ENCODE data around the gene ADGRG2.
A peak's percentile ranks its signal among the peaks of the same experiment; 100 is the strongest.
"Not testable (repeated sequence)": the region's sequence is repeated elsewhere in the genome, so short reads cannot be mapped to it uniquely, and the experiment has no call there.

ADGRG2 gene

DNA sequence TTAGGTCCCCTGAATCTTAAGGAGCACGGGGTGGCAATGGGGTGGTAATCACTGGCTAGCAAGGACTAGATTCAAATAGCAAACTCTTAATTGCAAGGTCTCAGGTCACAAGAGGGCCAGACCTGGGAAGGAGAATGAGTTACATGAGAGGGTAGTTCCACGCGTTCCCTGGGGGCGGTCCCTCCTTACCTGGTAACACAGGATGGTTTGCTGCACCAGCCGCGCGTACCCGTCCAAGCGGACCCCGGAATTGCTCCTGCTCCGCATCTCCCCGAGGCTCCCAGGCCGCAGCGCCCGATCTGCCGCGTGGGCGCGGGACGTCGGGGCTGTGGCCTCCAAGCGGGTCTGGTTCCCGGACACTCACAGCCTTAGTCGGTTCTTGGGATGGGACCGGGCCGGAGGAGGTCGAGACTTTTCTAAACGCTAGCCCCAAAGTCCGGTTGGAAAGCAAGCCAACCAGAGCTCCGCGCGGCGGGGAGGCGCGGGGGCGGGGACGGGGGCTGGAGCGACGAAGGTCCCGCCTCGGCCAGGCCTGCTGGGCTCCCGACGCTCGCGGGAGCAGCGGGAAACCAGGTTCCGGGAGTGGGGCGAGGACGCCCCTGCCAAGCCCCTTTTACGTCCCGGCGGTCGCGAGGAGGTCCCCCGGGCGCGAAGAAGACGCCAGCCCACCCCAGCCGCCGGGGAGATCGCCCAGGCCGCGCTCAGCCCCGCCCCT lies 138.4 kb downstream of the ADGRG2 start, which contains the start of gene PHKA2:
PHKA2 (minus strand) TSS at position 449 of the 715 bp plus-strand sequence; CDS start at position 267, 182 bp downstream.
- H3K9ac ChIP-seq (ENCODE audit: low read length in 2 of 2) = peak within 1 kb of the TSS; percentile 72 to 75
- peak within 1 kb of the TSS; percentile 58 for H3K27ac ChIP-seq (ENCODE audit: low read length)
- peaks cover 0 to 3% of the 10 kb centered on the region in 2 donors for H3K27me3 ChIP-seq (ENCODE audit: control insufficient read depth in 1 of 2, insufficient read depth in 2 of 2, low read length in 2 of 2)

DNA sequence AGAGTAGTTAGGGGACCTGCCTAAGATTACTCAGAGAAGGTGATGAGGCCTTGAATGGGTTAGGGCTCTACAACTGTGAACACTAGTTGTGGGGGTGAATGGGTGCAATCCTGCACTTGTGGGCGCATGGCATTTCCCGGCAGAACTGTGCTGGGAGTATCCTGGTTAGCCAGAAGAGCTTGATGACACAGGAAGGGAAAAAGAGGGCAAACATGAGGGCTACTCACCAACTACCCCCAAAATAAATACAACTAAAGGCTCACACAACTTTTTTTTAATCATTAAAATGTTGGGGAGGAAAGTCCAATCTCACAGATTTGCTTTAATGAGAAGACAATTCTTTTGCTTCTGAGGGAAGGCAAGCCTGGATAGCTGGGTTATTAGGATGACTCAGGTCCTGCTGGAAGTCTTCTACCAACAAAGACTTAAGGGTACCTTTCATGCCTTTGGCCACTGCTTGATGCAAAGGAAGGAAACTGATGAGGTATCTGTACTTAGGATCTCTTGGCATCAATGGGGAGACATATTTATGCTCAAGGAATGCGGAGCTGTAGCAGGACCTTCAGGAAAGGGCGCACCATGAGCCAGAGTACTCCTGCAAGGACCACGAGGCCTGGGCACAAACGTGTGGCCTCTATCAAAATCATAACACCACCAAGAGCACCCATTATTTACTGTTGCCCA lies 141.0 kb downstream of the ADGRG2 start:
- Histone ChIP-seq H3K27me3 (ENCODE audit: control insufficient read depth in 1 of 2, insufficient read depth in 2 of 2, low read length in 2 of 2) (peaks cover 0 to 2% of the 10 kb centered on the region in 2 donors), H3K9ac (ENCODE audit: low read length in 2 of 2) (no peak overlapping the region), H3K36me3 (ENCODE audit: control insufficient read depth in 2 of 2, insufficient read depth in 2 of 2, low read length in 2 of 2) (no peaks in the 10 kb centered on the region), H3K4me1 (ENCODE audit: control insufficient read depth, insufficient read depth, low read length) (peaks cover 9% of the 10 kb centered on the region), H3K27ac (ENCODE audit: low read length) (no peak overlapping the region), H3K4me3 (ENCODE audit: low read length in 2 of 2) (no peak overlapping the region), H3K9me3 (ENCODE audit: control insufficient read depth in 2 of 2, low read length in 2 of 2) (no peaks in the 10 kb centered on the region)

More for the DNA sequence above, 138.4 kb downstream of the ADGRG2 start, which contains the start of gene PHKA2:
- Histone ChIP-seq H3K9me3 (ENCODE audit: control insufficient read depth in 2 of 2, low read length in 2 of 2) (no peaks in the 10 kb centered on the region), H3K36me3 (ENCODE audit: control insufficient read depth in 2 of 2, insufficient read depth in 2 of 2, low read length in 2 of 2) (no peaks in the 10 kb centered on the region), H3K4me3 (ENCODE audit: low read length in 2 of 2) (peak within 1 kb of the TSS; percentile 72 to 76), H3K4me1 (ENCODE audit: control insufficient read depth, insufficient read depth, low read length) (peaks cover 9% of the 10 kb centered on the region)

DNA sequence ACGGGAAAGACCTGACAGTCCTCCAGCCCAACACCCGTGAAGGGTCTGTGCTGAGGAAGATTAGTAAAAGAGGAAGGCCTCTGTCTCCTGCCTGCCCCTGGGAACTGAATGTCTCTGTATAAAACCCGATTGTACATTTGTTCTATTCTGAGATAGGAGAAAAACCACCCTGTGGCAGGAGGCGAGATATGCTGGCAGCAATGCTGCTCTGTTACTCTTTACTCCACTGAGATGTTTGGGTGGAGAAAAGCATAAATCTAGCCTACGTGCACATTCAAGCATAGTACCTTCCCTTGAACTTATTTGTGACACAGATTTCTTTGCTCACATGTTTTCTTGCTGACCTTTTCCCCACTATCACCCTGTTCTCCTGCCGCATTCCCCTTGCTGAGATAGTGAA lies 142.0 kb downstream of the ADGRG2 start:
- not testable (repeated sequence) for H3K4me3 ChIP-seq (ENCODE audit: low read length in 2 of 2); H3K36me3 ChIP-seq (ENCODE audit: control insufficient read depth in 2 of 2, insufficient read depth in 2 of 2, low read length in 2 of 2); H3K27me3 ChIP-seq (ENCODE audit: control insufficient read depth in 1 of 2, insufficient read depth in 2 of 2, low read length in 2 of 2); H3K9me3 ChIP-seq (ENCODE audit: control insufficient read depth in 2 of 2, low read length in 2 of 2); H3K4me1 ChIP-seq (ENCODE audit: control insufficient read depth, insufficient read depth, low read length); H3K9ac ChIP-seq (ENCODE audit: low read length in 2 of 2); H3K27ac ChIP-seq (ENCODE audit: low read length)

DNA sequence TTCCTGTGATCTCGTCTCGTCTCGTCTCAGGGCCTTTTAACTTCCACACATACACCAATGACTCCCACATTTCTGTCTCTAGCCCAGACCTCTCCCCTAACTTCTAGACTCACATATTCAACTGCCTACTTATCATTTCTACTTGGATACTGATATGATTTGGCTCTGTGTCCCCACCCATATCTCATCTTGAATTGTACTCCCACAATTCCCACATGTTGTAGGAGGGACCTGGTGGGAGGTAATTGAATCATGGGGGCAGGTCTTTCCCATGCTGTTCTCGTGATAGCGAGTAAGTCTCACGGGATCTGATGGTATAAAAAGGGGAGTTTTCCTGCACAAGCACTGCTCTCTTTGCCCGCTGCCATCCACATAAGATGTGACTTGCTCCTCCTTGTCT lies 147.3 kb downstream of the ADGRG2 start:
- H3K36me3 ChIP-seq (ENCODE audit: control insufficient read depth in 2 of 2, insufficient read depth in 2 of 2, low read length in 2 of 2) = no peaks in the 10 kb centered on the region
- H3K27ac ChIP-seq (ENCODE audit: low read length) = no peak overlapping the region
- no peaks in the 10 kb centered on the region for H3K9me3 ChIP-seq (ENCODE audit: control insufficient read depth in 2 of 2, low read length in 2 of 2)
- no peak overlapping the region for H3K4me3 ChIP-seq (ENCODE audit: low read length in 2 of 2)
- H3K9ac ChIP-seq (ENCODE audit: low read length in 2 of 2) = no peak overlapping the region
- H3K27me3 ChIP-seq (ENCODE audit: control insufficient read depth in 1 of 2, insufficient read depth in 2 of 2, low read length in 2 of 2) = no peaks in the 10 kb centered on the region
- no peaks in the 10 kb centered on the region for H3K4me1 ChIP-seq (ENCODE audit: control insufficient read depth, insufficient read depth, low read length)

DNA sequence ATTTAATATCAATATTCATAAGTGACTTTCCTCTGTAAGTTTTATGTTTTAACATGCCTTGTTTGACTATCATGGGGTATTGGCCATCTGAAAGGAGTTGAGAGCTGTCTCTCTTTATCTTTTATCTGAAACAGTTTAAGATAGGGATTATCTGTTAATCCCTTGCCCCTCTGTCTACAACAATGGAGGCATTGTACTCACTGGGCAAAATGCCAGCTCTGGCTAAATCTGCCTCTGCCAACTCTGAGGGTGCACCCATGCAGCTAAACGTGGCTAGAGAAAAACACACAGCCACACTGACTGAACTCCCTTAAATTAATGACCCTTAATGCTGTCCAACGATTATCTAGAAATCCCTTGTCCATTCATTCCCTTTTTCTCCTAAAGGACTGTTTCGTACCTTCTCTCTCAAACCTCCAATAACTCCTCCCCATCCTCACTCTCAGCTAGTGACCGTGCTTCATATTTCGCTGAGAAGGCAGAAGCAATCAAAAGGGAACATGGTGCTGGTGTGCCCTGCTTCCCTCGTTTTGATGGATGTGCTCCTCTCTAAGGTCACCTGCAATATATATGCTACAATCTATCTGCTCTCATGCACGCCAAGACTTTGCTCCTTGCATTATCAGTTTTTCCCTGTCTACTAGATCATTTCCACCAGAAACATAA lies 148.6 kb downstream of the ADGRG2 start:
- Histone ChIP-seq H3K4me1 (ENCODE audit: control insufficient read depth, insufficient read depth, low read length) (no peaks in the 10 kb centered on the region), H3K4me3 (ENCODE audit: low read length in 2 of 2) (no peak overlapping the region), H3K9me3 (ENCODE audit: control insufficient read depth in 2 of 2, low read length in 2 of 2) (no peaks in the 10 kb centered on the region), H3K36me3 (ENCODE audit: control insufficient read depth in 2 of 2, insufficient read depth in 2 of 2, low read length in 2 of 2) (no peaks in the 10 kb centered on the region), H3K27me3 (ENCODE audit: control insufficient read depth in 1 of 2, insufficient read depth in 2 of 2, low read length in 2 of 2) (no peaks in the 10 kb centered on the region), H3K9ac (ENCODE audit: low read length in 2 of 2) (no peak overlapping the region), H3K27ac (ENCODE audit: low read length) (no peak overlapping the region)

DNA sequence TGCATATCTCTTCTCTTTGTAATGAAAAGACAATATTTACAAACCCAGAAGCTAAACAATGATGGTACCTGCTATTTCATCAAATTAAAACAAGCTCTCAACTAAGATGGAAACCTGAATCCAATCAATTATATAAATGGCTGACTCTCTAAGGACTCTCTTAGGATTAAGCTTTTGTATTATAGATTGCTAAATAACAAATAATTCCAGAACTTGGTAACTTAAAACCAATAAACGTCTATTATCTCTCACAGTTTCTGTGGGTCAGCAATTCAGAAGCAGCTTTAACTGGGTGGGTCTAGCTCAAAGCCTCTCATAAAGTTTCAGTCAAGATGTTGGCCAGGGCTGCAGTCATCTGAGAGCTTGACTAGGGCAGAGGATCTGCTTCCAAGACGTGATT lies 150.8 kb downstream of the ADGRG2 start:
- Histone ChIP-seq H3K27me3 (ENCODE audit: control insufficient read depth in 1 of 2, insufficient read depth in 2 of 2, low read length in 2 of 2) (no peaks in the 10 kb centered on the region), H3K4me1 (ENCODE audit: control insufficient read depth, insufficient read depth, low read length) (no peaks in the 10 kb centered on the region), H3K4me3 (ENCODE audit: low read length in 2 of 2) (no peak overlapping the region), H3K36me3 (ENCODE audit: control insufficient read depth in 2 of 2, insufficient read depth in 2 of 2, low read length in 2 of 2) (no peaks in the 10 kb centered on the region), H3K27ac (ENCODE audit: low read length) (no peak overlapping the region), H3K9ac (ENCODE audit: low read length in 2 of 2) (no peak overlapping the region), H3K9me3 (ENCODE audit: control insufficient read depth in 2 of 2, low read length in 2 of 2) (no peaks in the 10 kb centered on the region)

DNA sequence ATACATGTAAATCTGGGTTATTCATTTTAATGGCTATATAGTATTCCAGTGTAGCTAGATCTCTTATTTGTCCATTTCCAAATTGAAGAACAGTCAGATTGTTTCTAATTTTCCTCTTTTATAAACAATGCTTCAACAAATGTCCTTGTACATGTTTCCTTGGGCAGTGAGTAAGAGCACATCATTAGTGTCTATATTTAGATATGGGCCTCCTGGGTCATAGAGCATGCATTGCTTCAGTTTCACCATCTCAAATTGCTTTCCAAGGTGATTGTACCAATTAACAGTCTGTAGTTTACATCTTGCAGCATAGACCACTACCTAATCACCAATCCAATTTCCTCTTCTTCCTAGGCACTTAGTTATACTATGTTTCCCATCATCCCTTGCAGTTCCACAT lies 151.8 kb downstream of the ADGRG2 start:
- no peak overlapping the region for H3K9ac ChIP-seq (ENCODE audit: low read length in 2 of 2)
- H3K27ac ChIP-seq (ENCODE audit: low read length) = no peak overlapping the region
- no peaks in the 10 kb centered on the region for H3K36me3 ChIP-seq (ENCODE audit: control insufficient read depth in 2 of 2, insufficient read depth in 2 of 2, low read length in 2 of 2)
- H3K9me3 ChIP-seq (ENCODE audit: control insufficient read depth in 2 of 2, low read length in 2 of 2) = no peaks in the 10 kb centered on the region
- no peaks in the 10 kb centered on the region for H3K4me1 ChIP-seq (ENCODE audit: control insufficient read depth, insufficient read depth, low read length)
- no peak overlapping the region for H3K4me3 ChIP-seq (ENCODE audit: low read length in 2 of 2)
- no peaks in the 10 kb centered on the region for H3K27me3 ChIP-seq (ENCODE audit: control insufficient read depth in 1 of 2, insufficient read depth in 2 of 2, low read length in 2 of 2)

DNA sequence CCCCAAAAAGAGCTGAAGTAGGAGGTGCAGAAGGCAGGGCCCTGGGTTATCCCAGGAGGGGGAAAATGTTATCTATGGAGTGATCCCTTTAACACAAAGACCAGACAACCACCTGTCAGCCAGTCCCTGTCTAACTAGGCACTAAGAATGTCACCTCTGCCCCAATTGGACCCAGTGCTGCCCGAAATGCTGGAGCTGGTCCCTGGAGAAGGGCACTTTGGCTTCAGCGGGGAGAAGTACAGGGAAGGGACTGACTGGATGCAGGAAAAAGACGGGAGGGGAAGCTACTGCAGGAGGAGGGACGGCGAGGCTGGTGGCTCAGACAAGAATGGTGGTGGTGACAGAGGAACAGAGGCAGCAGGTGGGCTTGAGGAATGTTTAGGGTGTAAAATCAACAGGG lies 155.6 kb downstream of the ADGRG2 start:
- no peaks in the 10 kb centered on the region for H3K4me1 ChIP-seq (ENCODE audit: control insufficient read depth, insufficient read depth, low read length)
- no peaks in the 10 kb centered on the region for H3K36me3 ChIP-seq (ENCODE audit: control insufficient read depth in 2 of 2, insufficient read depth in 2 of 2, low read length in 2 of 2)
- no peak overlapping the region for H3K4me3 ChIP-seq (ENCODE audit: low read length in 2 of 2)
- peaks cover 0 to 2% of the 10 kb centered on the region in 2 donors for H3K27me3 ChIP-seq (ENCODE audit: control insufficient read depth in 1 of 2, insufficient read depth in 2 of 2, low read length in 2 of 2)
- H3K9me3 ChIP-seq (ENCODE audit: control insufficient read depth in 2 of 2, low read length in 2 of 2) = peaks cover 0 to 2% of the 10 kb centered on the region in 2 donors
- H3K27ac ChIP-seq (ENCODE audit: low read length) = no peak overlapping the region
- no peak overlapping the region for H3K9ac ChIP-seq (ENCODE audit: low read length in 2 of 2)

DNA sequence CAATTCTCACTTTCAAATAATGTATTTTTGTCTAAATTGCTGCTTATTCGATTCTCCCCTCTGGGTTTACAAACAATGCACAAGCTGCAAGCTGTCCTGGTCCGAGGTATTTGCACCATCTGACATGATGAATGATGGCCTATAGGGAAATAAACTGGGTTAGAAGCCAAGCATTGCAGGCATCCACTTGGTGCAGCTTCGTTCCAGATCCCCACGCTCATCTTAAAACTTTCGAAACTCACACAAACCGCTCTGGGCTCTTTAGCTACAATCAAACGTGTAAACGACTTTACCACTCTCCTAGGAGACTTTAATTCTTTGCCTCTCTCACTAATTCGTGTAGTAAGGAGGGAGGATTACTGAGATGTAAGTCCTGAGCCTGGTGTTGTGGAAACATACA lies 157.4 kb downstream of the ADGRG2 start:
- no peak overlapping the region for H3K27ac ChIP-seq (ENCODE audit: low read length)
- peaks cover 0 to 2% of the 10 kb centered on the region in 2 donors for H3K27me3 ChIP-seq (ENCODE audit: control insufficient read depth in 1 of 2, insufficient read depth in 2 of 2, low read length in 2 of 2)
- no peaks in the 10 kb centered on the region for H3K36me3 ChIP-seq (ENCODE audit: control insufficient read depth in 2 of 2, insufficient read depth in 2 of 2, low read length in 2 of 2)
- H3K9me3 ChIP-seq (ENCODE audit: control insufficient read depth in 2 of 2, low read length in 2 of 2) = peaks cover 0 to 9% of the 10 kb centered on the region in 2 donors
- no peak overlapping the region for H3K4me3 ChIP-seq (ENCODE audit: low read length in 2 of 2)
- no peak overlapping the region for H3K9ac ChIP-seq (ENCODE audit: low read length in 2 of 2)
- H3K4me1 ChIP-seq (ENCODE audit: control insufficient read depth, insufficient read depth, low read length) = no peaks in the 10 kb centered on the region

DNA sequence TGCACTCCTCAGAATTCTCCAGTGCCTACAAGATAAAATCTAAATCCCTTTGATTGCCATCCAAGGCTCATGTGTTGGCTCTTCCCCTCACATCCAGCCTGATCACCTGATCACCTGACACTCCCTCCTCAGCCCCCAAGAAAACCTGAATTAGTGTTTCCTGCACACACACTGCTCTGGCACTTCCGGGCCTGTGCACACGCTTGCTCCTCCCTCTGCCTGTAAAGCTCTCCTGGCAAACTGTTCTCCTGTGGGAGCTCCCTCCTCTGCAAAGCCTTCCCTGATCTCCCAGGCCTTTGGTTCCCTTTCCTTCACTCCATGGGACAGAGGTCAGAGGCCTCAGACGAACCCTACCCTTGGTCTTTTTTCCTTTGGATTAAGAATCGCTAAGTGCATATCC lies 158.2 kb downstream of the ADGRG2 start:
- Histone ChIP-seq H3K4me3 (ENCODE audit: low read length in 2 of 2) (no peak overlapping the region), H3K9me3 (ENCODE audit: control insufficient read depth in 2 of 2, low read length in 2 of 2) (peaks cover 0 to 9% of the 10 kb centered on the region in 2 donors), H3K36me3 (ENCODE audit: control insufficient read depth in 2 of 2, insufficient read depth in 2 of 2, low read length in 2 of 2) (no peaks in the 10 kb centered on the region), H3K9ac (ENCODE audit: low read length in 2 of 2) (no peak overlapping the region), H3K4me1 (ENCODE audit: control insufficient read depth, insufficient read depth, low read length) (no peaks in the 10 kb centered on the region), H3K27me3 (ENCODE audit: control insufficient read depth in 1 of 2, insufficient read depth in 2 of 2, low read length in 2 of 2) (peaks cover 0 to 2% of the 10 kb centered on the region in 2 donors), H3K27ac (ENCODE audit: low read length) (no peak overlapping the region)
